Thyroid gland (tissue), 4 donors: ENCODE data around the gene DOK3.

Source experiments
- CTCF ChIP-seq, 6 experiments: fragments of 200-600 bp in 3 of 6; fragments of 450-650 bp in 3 of 6; sonication (generic) in 3 of 6; IDR thresholded peaks; one replicate each; pipeline ENCODE4 v1.5.1; 2016 to 2019; ENCODE audit warnings: antibody characterized with exemption in 6 of 6, mild to moderate bottlenecking in 2 of 6, inconsistent platforms in 1 of 6, moderate library complexity in 1 of 6
- POLR2A ChIP-seq, 2 donors: fragments of 450-650 bp; IDR thresholded peaks; one replicate each; pipeline ENCODE4 v1.6.1; 2017; ENCODE audit warnings: antibody characterized with exemption in 2 of 2, mild to moderate bottlenecking in 2 of 2, moderate library complexity in 1 of 2

DNA sequence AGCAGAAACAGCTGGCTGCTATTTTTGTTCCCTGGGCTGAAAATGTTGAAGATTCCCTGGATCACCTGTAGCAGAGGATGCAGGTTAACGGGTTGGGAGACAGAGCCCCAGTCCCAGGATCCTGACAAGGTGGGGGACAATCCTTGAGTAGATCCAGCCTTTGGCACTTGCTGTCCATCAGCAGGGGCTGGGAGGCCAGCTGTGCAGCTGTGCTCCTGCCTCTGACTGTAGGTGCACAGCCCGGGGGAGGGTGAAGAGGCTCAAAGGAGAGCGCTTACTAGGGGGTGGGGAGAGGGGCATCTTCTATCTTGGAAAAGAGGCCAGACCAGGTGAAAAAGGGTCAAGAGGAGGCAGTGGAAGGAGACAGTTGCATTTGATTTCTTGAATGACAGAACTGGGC is 10.6 kb upstream of the DOK3 start:
- no peak for TF ChIP-seq CTCF (IDR thresholded peaks at IDR 0.05)
- TF ChIP-seq POLR2A (IDR thresholded peaks at IDR 0.05): no peak
